MCF 10A (cell line): Measurements from ENCODE around the gene DENND4C. TPM values are rescaled to one million over a fixed set of nuclear protein-coding genes. Genes with fewer than 3 reads are reported as not detected.

Source experiments
- BruUV-seq: library from RNA; stranded (reverse); fragments of 400-500 nt; replicated peaks from 2 replicates; lab custom pipeline; 2021; lab: Mats Ljungman, UMichigan
- CTCF ChIA-PET: fragments of 300-600 bp; sonication (Branson Sonifier 250); formaldehyde crosslinking; extraction: SDS; loops from one replicate; lab custom pipeline; 2021; ENCODE audit warnings: antibody characterized with exemption, inconsistent platforms; lab: Yijun Ruan, JAX
- POLR2A ChIA-PET: fragments of 300-600, 350-650 bp; sonication (Branson Sonifier 250); formaldehyde crosslinking; extraction: SDS; loops from one replicate; lab custom pipeline; 2020; ENCODE audit warnings: antibody characterized with exemption, inconsistent platforms; lab: Yijun Ruan, JAX
- DNase-seq: peaks from one replicate; pipeline ENCODE4 v3.0.0-alpha.2; 2018; ENCODE audit not compliant: unreplicated experiment
- H3K27ac Mint-ChIP-seq: one replicate; pipeline ENCODE4 v1.8.0; 2022; ENCODE audit warnings: mild to moderate bottlenecking, low read depth, mixed read lengths; ENCODE audit not compliant: unreplicated experiment
- H3K27me3 Mint-ChIP-seq: one replicate; pipeline ENCODE4 v1.8.0; 2022; ENCODE audit warnings: mixed read lengths; ENCODE audit not compliant: insufficient read depth, unreplicated experiment
- H3K36me3 Mint-ChIP-seq: one replicate; pipeline ENCODE4 v1.8.0; 2022; ENCODE audit warnings: mild to moderate bottlenecking, moderate library complexity, mixed read lengths; ENCODE audit not compliant: insufficient read depth, unreplicated experiment
- H3K4me1 Mint-ChIP-seq: one replicate; pipeline ENCODE4 v1.8.0; 2022; ENCODE audit warnings: mixed read lengths; ENCODE audit not compliant: insufficient read depth, unreplicated experiment
- H3K4me3 Mint-ChIP-seq: one replicate; pipeline ENCODE4 v1.8.0; 2022; ENCODE audit warnings: mild to moderate bottlenecking, moderate library complexity, mixed read lengths; ENCODE audit not compliant: unreplicated experiment
- H3K9me3 Mint-ChIP-seq: one replicate; pipeline ENCODE4 v1.8.0; 2022; ENCODE audit warnings: mixed read lengths; ENCODE audit not compliant: unreplicated experiment
- CTCF ChIP-seq: fragments of 200-600 bp; IDR thresholded peaks from one replicate; pipeline ENCODE4 v1.8.0; 2022; ENCODE audit warnings: antibody characterized with exemption, mild to moderate bottlenecking; ENCODE audit not compliant: unreplicated experiment
- intact Hi-C: fragments of 100-400 bp; cut with micrococcal nuclease; formaldehyde crosslinking; loops from 2 replicates; pipeline ENCODE4 v1.14.1; 2022
- total RNA-seq: library from RNA; stranded (reverse); gene quantifications from 2 replicates; pipeline ENCODE4 v1.2.3, GENCODE V29; 2022

Gene DENND4C
- total RNA-seq, 1 experiment from 2014 or later = 26.4 TPM

DNA sequence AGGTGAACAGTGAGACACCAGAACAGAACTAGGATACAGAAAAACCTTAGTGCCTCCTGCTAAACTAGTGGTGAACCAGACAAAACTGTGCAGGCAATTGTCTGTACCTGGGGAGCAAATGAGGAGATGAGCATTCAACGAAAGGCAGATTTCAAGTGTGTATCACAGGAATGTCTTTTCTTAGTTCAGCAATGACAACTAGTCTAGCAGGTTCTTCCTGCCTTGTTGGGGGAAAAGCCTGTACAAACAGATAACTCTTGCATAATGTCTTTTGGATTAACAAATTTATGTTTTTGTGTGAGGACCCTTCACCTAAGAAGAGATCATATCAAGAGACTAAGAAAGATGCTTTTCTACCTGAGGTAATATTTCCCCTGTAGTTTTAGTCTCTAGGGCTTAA is 21.8 kb upstream of the DENND4C start:
- Mint-ChIP-seq H3K27ac (no peak overlapping the region), H3K4me3 (no peak overlapping the region), H3K36me3 (peaks cover 6% of the 10 kb centered on the region), H3K27me3 (no peaks in the 10 kb centered on the region), H3K9me3 (no peaks in the 10 kb centered on the region), H3K4me1 (peaks cover 6% of the 10 kb centered on the region)
- DNase-seq = no peak
- TF ChIP-seq CTCF = no peak
- no TSS peak for BruUV-seq
- ChIA-PET CTCF (no interaction called here), POLR2A (interaction anchor here (1.0 kb wide), 2 partner anchors 23 to 35 kb away, joined by 3 to 4 read pairs; no protein-coding TSS in a partner anchor)
- intact Hi-C loops = no loop called here

DNA sequence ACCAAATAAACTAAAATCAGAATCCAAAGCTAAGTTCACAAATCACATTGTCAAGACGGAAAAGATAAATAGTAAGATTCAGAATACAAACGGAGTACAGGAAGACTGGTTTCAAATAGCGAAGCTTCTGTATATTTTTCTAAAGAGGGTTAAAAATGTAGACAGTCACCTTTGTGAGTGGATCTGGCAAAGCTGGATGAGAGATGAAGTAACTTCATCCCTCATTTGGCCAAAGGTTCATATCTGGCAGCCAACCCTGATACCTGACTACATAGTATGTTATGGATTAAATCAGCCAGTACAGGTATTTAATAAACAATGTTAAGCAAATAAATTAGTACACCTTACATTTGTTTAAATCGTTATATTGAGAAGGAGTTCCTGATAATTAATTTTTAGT is 21.3 kb upstream of the DENND4C start:
- Mint-ChIP-seq H3K27me3 (no peaks in the 10 kb centered on the region), H3K36me3 (peaks cover 1% of the 10 kb centered on the region), H3K9me3 (no peaks in the 10 kb centered on the region), H3K4me3 (no peak overlapping the region), H3K27ac (no peak overlapping the region), H3K4me1 (peaks cover 6% of the 10 kb centered on the region)
- no peak for DNase-seq
- no peak for TF ChIP-seq CTCF
- CTCF ChIA-PET = no interaction called here
- intact Hi-C loops = no loop called here
- POLR2A ChIA-PET = interaction anchor here (1.0 kb wide), 1 partner anchor 35 kb away, joined by 4 read pairs; no protein-coding TSS in a partner anchor
- no TSS peak for BruUV-seq

GRCh38 chr9:19213823-19214222 is 16.7 kb upstream of the DENND4C start:
- H3K4me1 Mint-ChIP-seq = peaks cover 4% of the 10 kb centered on the region
- no peaks in the 10 kb centered on the region for H3K27me3 Mint-ChIP-seq
- H3K27ac Mint-ChIP-seq = no peak overlapping the region
- intact Hi-C loops = no loop called here
- DNase-seq = no peak
- CTCF ChIA-PET = interaction anchor here (0.5 to 1.2 kb wide), 4 partner anchors 14 to 244 kb away, joined by 3 to 4 read pairs (median 3); partner anchors contain the start of gene RRAGA
- no TSS peak for BruUV-seq
- no peaks in the 10 kb centered on the region for H3K36me3 Mint-ChIP-seq
- POLR2A ChIA-PET = interaction anchor here (0.6 to 0.8 kb wide), 2 partner anchors 17 to 29 kb away, joined by 3 read pairs; no protein-coding TSS in a partner anchor
- no peak overlapping the region for H3K4me3 Mint-ChIP-seq
- no peak for TF ChIP-seq CTCF
- no peaks in the 10 kb centered on the region for H3K9me3 Mint-ChIP-seq

DNA sequence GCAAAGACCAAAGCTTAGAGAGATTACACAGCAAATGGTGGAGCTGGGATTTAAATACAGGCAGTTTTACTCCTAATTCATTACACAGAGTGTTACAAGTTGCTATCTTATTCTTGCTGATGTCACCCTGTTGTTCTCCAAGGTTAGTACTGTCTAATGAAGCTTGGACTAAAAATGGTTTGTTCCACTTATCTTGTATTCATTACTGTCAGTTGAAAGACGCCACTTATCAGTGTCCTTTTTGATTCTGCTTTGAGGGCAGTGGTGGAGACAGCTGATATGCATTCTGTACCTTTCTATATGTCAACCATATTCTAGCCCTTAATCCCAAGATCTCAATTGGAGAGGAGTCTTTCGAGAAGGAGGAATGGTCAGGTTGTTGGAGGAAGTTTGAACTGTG is 14.0 kb upstream of the DENND4C start:
- Mint-ChIP-seq H3K36me3 (no peaks in the 10 kb centered on the region), H3K9me3 (no peaks in the 10 kb centered on the region), H3K27ac (no peak overlapping the region), H3K27me3 (no peaks in the 10 kb centered on the region), H3K4me1 (no peaks in the 10 kb centered on the region), H3K4me3 (no peak overlapping the region)
- no peak for DNase-seq
- ChIA-PET POLR2A (interaction anchor here (1.6 kb wide), 1 partner anchor 14 kb away, joined by 4 read pairs; the partner anchor contains the start of gene DENND4C), CTCF (interaction anchor here (0.7 kb wide), 1 partner anchor 13 kb away, joined by 3 read pairs; no protein-coding TSS in a partner anchor)
- BruUV-seq = no TSS peak
- intact Hi-C loops = no loop called here
- no peak for TF ChIP-seq CTCF
